ENCODE data around the gene GPSM3.

Gene GPSM3

DNA sequence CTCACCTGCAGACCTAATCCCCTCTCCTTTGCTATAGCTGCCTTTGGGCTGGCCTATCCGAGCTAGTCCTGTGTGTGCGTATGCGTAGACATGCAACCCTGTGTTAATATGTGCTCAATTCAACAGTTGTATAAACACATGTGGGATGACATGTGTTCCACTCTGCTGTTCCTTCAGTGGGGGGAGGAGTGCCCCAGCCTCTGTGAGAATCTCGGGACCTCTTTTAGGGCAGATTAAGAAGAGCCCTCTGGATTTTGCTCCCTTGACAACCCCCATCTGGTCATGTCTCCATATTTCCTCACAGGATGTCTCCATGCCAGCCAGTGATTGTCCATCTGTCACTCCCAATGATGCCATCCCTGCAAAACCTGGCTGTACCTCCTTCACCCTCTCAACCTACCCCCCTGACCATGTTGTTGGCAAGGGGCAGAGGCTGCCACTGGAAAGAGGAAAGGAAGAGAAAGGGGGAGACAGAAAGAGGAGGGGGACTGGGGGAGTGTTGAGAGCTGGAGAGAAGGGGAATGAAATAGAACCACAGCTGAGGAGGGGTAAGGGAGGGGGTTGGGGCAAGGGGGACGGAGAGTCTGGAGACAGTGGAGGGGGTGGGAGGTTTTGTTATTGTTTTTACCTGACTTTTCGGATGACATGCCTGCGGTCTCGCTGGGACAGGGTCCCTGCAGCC is 41.1 kb downstream of the GPSM3 start:
- TF ChIP-seq, protein P1, sequence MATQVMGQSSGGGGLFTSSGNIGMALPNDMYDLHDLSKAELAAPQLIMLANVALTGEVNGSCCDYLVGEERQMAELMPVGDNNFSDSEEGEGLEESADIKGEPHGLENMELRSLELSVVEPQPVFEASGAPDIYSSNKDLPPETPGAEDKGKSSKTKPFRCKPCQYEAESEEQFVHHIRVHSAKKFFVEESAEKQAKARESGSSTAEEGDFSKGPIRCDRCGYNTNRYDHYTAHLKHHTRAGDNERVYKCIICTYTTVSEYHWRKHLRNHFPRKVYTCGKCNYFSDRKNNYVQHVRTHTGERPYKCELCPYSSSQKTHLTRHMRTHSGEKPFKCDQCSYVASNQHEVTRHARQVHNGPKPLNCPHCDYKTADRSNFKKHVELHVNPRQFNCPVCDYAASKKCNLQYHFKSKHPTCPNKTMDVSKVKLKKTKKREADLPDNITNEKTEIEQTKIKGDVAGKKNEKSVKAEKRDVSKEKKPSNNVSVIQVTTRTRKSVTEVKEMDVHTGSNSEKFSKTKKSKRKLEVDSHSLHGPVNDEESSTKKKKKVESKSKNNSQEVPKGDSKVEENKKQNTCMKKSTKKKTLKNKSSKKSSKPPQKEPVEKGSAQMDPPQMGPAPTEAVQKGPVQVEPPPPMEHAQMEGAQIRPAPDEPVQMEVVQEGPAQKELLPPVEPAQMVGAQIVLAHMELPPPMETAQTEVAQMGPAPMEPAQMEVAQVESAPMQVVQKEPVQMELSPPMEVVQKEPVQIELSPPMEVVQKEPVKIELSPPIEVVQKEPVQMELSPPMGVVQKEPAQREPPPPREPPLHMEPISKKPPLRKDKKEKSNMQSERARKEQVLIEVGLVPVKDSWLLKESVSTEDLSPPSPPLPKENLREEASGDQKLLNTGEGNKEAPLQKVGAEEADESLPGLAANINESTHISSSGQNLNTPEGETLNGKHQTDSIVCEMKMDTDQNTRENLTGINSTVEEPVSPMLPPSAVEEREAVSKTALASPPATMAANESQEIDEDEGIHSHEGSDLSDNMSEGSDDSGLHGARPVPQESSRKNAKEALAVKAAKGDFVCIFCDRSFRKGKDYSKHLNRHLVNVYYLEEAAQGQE (IDR thresholded peaks at IDR 0.05; ENCODE audit: insufficient read depth in 1 of 2, low read depth in 2 of 2, low read length in 2 of 2) = no peak
- TF ChIP-seq FOXP2 (optimal IDR thresholded peaks at IDR 0.05; ENCODE audit: borderline replicate concordance, extremely low read depth, extremely low read length, insufficient read depth) (no peak), POLR2AphosphoS5 (IDR thresholded peaks at IDR 0.05; ENCODE audit: low read depth, low read length) (no peak), SIN3A (IDR thresholded peaks at IDR 0.05; ENCODE audit: borderline replicate concordance, insufficient read depth, low read length) (no peak), TAF1 (IDR thresholded peaks at IDR 0.05; ENCODE audit: borderline replicate concordance, insufficient read depth, low read length) (no peak)

DNA sequence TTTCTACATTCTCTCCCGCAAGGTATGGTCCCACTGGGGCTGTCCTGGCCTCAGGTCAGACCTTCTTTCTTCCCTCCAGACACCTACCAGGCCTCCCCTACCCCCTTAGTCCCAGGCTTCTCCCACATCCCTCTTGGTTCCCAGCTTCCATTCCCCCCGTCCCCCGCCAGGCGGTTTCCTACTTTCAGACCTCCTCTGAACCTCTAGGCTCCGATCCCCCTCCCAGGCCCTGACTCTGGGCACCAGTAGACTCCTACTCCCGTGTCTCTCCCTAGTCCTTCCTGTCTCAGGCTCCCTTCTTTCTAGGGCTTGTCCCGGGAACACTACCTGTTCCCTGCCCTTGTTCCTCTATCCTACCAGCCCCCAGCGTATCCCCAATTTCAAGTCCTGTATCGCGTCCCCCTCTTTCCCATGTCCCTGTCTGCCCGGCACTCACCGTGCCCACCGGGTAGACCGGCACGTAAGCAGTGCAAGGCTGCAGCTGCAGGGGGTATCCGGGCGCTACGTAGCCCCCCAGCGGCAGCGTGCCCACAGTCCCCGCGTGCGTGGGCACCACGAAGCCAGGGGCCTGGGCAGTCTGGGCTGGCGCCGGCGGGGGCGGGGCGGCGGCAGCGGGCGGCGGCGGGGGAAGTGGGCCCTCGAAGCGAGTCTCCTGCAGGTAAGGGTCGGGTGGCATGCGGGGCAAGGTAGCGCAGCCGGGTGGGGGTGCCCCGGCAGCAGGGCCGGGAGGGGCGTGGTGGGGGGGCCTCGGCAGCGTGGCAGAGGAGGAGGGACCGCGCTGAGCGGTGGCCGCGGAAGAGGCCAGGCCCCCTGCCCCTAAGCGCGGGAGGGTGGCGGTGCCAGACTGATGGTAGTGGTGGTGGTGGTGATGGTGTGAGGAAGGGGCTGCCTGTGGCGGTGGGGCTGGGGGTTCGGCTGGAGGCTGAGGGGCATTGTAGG is 42.2 kb downstream of the GPSM3 start:
- no peak for TF ChIP-seq FOXP2 (optimal IDR thresholded peaks at IDR 0.05; ENCODE audit: borderline replicate concordance, extremely low read depth, extremely low read length, insufficient read depth)
- no peak for TF ChIP-seq TAF1 (IDR thresholded peaks at IDR 0.05; ENCODE audit: borderline replicate concordance, insufficient read depth, low read length)
- TF ChIP-seq POLR2AphosphoS5 (IDR thresholded peaks at IDR 0.05; ENCODE audit: low read depth, low read length) = no peak
- TF ChIP-seq SIN3A (IDR thresholded peaks at IDR 0.05; ENCODE audit: borderline replicate concordance, insufficient read depth, low read length) = no peak
- TF ChIP-seq, protein P1 (IDR thresholded peaks at IDR 0.05; ENCODE audit: insufficient read depth in 1 of 2, low read depth in 2 of 2, low read length in 2 of 2) = no peak

DNA sequence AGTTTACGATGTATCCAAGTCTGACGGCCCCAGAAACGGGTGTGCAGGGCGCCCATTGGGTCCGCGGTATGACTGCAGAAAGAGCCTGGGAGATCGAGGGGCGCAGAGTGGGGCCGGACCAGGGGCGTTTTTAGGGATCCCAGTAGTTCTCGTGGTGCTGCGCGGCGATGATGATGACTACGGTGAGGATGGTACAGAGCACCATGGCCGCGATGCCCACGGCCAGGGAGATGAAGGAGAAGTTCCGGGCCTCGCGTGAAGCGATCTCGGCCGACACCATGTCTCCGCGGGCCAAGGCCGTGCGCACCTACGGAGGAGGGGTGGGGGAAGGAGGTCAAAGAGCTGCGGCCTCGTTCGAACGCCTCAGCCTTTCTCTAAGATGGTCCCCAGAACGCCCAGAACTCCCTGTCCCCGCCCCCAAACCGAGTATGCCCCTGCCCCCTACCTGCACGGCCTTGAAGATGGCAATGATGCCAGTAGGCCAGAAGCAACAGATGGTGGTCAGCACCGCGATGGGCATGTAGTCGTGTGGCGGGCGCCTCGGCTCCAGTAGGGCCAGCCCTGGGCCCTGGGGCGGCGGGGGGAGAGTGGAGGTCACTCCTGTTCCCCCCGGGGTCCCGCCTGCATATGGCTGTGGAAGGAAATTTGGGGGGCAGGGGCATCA is 43.2 kb downstream of the GPSM3 start:
- no peak for TF ChIP-seq SIN3A (IDR thresholded peaks at IDR 0.05; ENCODE audit: borderline replicate concordance, insufficient read depth, low read length)
- TF ChIP-seq POLR2AphosphoS5 (IDR thresholded peaks at IDR 0.05; ENCODE audit: low read depth, low read length) = no peak
- TF ChIP-seq TAF1 (IDR thresholded peaks at IDR 0.05; ENCODE audit: borderline replicate concordance, insufficient read depth, low read length) = no peak
- no peak for TF ChIP-seq FOXP2 (optimal IDR thresholded peaks at IDR 0.05; ENCODE audit: borderline replicate concordance, extremely low read depth, extremely low read length, insufficient read depth)
- TF ChIP-seq, protein P1 (IDR thresholded peaks at IDR 0.05; ENCODE audit: insufficient read depth in 1 of 2, low read depth in 2 of 2, low read length in 2 of 2) = no peak

DNA sequence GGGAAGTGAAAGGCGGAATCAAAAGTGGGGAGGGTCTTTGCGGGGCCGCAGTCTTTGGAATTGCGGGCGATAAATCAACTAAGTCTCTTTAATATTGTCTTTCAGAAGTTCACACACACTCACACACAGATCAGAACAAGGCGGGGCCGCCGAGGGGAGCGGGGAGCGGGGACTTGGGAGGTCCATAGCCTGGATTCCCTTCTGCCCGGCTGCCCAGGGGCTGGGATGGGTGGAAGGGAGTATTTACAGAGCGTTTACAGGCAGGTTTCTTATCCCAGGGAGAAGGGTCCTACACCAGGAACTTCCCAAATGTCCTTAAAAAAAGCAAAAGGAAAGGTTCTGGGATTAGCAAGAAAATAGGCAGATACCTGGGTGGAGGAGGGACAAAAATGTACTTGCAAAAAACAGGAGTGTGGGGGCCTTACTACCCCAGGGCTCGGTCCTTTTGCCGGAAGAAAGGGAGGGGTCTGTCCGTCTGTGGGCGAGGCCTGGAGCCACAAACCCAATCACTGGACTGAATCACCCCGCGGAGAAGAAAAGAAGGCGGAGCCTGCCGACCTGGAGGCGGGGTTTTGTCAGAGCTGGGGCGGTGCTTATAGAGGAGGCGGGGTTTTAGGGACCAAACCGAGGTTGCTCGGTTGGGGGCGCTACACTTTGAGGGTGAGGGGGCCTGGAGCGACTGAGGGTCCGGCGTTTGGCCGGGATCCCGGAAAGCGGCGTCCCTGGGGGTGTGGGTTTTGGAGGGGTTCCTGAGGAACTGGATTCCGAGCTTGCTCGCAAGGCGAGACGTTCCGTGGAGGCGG is 44.0 kb downstream of the GPSM3 start:
- TF ChIP-seq TAF1 (IDR thresholded peaks at IDR 0.05; ENCODE audit: borderline replicate concordance, insufficient read depth, low read length) = no peak
- TF ChIP-seq, protein P1 (IDR thresholded peaks at IDR 0.05; ENCODE audit: insufficient read depth in 1 of 2, low read depth in 2 of 2, low read length in 2 of 2) = no peak
- TF ChIP-seq SIN3A (IDR thresholded peaks at IDR 0.05; ENCODE audit: borderline replicate concordance, insufficient read depth, low read length) = no peak
- TF ChIP-seq POLR2AphosphoS5 (IDR thresholded peaks at IDR 0.05; ENCODE audit: low read depth, low read length) = no peak
- no peak for TF ChIP-seq FOXP2 (optimal IDR thresholded peaks at IDR 0.05; ENCODE audit: borderline replicate concordance, extremely low read depth, extremely low read length, insufficient read depth)

All from PFSK-1 (cell line).